HG02759 (cell line): Measurements from ENCODE around the gene PIK3CB.
A peak's percentile ranks its signal among the peaks of the same experiment; 100 is the strongest.

Source experiments
- ATAC-seq: cut with Tn5 transposase; IDR thresholded peaks from one replicate; pipeline ENCODE4 v1.9.1; 2021; ENCODE audit warnings: mild to moderate bottlenecking, moderate library complexity; ENCODE audit not compliant: unreplicated experiment

The PIK3CB gene

DNA sequence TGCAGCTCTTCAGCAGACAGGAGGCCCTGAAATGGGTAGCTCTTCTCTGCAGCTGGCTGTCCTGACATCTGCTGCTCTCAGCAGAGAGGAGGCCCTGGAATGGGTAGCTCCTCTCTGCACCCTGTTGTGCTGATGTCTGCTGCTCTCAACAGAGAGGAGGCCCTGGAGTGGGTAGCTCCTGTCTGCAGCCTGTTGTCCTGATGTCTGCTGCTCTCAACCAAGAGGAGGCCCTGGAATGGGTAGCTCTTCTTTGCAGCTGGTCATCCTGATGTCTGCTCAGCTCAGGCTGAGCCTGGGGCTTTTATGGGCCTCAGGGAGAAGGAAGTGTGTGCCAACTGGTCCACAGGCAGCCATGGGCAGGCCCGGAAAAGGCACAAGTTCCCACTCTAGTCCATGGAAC, 66.6 kb downstream of the PIK3CB start:
- no peak for ATAC-seq

DNA sequence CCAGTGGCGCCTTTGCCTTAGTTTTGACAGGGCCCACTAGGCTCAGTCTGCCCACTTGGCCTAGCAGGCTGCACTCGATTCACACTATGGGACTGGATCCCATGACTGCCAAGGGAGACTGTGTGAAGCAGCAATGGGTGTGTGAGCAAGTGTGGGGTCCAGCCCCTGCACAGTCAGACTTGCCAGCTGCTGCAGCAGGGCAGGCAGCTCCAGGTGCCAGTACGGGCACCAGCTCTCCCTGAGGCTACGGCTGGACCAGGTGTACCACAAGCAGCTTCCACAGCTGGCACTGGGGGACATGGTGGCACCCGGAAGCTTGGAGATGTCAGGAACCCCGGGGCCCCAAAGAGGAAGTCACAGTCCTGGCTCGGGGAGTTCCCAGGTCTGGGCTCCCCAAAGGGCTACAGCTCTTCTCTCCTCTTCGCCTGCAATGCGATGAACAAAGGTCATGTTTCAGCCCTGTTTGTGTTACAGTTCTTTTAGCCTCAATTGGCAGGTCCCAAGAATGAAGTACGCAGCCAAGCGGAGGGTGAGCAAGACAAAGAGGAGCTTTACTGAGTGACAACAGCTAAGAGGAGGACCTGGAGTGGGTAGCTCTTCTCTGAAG, 67.1 kb downstream of the PIK3CB start:
- ATAC-seq = no peak

DNA sequence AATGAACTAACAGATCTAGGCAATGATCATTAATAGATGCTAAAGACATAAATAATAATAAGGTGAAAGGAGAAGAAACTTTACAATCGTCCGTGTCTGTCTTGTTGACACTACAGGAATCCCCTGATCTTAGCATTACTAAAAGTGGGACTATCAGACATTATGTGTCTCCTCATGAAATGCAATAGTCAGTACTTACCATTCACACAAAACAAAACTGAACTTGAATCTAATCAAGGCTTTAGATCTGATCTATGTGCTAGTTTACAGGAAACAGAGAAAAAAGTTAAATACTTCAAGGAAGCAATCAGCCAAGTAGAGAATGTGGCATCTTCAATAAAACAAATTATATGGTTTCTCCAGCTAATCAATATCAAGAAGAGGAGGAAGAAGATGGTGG, 73.7 kb downstream of the PIK3CB start:
- ATAC-seq = no peak

DNA sequence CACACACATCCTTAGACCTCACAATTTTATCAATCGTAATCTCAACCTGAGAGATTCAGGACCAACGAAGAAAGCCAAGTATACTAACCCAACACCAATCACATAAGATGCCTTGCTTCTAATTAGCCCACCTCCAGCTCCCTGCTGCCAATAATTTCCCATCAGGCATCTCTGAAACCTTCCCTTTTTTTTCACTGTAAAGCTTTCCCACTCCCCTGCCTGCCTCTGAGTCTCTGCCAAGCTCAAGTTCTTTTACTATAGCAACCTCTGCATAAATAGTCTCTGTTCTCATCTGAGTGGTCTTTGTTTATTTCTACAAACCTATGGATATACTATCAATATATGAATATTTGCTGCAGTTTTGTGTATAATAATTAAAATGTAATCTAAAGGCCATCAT, 86.5 kb downstream of the PIK3CB start:
- ATAC-seq = no peak

DNA sequence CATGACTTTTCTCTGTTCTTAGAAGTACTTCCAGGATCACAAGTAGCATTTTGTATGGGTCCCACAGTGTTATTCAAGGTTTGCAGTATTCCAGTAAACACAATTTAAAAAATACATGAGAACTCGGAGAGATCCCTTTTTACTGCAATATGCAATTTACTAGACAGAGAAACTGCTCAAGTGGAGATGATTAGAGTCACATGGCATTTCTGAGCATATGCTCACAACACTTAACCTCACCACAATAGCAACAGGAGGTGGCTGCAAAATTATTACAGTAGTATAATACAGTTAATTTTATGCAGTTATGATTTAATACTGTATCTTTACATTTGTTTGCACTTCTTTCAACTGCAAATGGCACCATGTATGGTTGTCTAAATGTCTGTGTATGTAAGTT, 87.5 kb downstream of the PIK3CB start:
- no peak for ATAC-seq

DNA sequence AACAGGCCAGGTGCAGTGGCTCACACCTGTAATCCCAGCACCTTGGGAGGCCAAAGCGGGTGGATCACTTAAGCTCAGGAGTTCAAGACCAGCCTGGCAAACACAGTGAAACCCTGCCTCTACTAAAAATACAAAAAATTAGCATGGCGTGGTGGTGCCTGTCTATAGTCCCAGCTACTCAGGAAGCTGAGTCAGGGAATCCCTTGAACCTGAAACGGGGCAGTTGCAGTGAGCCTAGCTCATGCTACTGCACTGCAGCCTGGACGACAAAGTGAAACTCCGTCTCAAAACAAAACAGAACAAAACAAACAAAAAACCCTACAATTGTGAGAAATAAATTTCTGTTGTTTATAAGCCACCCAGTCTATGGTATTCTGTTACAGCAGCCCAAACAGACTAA, 94.7 kb downstream of the PIK3CB start:
- ATAC-seq = no peak

DNA sequence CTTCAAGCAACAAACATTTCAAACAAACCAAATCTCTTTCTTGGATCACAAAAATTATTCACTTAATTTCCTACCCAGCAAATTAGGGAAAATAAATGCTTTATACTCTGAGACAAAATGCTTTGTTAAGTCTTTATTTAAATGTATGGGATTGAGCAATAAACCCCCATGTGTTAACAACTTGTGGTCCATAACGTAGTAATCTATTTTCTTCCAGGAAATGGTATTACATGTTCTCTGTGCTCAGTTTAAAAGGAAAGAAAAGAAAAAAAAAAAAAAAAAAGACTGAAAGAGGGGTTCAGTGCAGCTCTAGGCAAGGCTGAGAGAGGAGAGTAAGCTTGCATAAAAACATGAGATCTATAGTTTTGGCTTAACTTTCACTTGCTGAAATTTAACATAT, 102.3 kb downstream of the PIK3CB start:
- ATAC-seq = no peak

DNA sequence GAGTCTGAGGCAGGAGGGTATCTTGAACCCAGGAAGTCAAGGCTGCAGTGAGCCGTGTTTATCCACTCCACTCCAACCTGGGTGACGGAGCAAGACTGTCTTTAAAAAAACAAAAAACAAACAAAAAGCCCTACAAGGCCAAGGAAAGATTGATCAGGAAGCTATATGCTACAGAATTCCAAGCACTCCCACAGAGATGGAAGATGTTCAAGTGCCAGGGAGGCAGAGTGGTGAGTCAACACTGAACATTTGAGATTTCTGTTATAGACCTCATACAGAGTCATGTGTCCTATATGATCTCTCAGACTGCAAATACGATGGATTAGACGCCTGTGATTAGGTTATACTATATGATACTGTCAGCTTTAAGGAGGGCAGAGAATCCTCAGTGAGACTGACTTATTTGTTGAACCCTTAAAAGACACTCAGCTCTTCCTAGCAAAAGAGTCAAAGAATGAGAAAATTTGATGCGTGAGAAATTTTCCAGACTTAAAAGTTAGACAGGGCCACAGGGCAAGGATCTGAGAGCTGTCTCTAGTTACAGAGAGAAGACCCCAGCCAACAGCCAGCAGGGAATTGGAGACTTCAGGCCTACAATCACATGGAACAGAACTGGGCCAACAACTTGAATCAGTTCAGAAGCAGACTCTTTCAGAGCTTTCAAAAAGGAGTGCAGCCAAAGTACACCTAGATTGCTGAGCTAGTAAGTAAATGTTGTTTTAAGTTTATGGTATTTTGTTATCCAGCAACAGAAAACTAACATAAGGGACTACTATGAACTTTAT, 107.6 kb downstream of the PIK3CB start:
- ATAC-seq = no peak

DNA sequence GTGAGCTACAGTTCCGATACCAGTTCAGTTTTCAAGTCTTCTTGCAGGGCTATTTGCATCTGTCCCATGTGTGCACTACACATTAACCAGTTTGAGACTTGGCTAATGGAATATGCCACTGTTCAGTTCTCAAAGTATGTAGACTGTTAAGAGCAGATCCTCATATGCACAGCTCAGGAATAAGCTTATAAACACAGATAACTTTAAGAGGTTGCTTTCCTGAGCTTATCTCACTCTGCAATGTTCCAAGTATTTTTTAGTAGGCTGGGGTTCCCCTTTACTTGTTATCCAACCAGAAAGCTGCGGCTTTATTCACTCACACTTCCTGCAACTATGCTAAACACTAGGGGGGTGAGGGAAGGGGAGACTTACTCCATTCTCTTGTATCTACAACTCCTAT, 108.7 kb downstream of the PIK3CB start:
- ATAC-seq = peak; percentile 64

DNA sequence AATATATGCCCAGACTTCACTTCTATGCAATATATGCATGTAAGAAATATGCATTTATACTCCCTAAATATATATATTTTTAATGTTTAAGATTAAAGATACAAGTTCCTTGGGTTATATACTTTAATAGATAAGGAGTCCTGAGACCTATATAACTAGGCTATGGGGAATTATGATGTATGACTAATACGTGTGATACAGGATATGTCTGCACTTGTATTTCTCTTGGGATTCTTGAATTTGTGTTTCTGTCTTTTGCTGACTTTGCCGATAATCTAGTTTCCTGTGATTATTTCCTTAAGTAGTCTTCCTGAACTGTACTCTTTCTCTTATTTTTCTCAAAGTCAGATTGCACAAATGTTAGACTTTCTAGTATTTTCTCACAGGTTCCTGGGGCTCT, 109.6 kb downstream of the PIK3CB start:
- no peak for ATAC-seq

DNA sequence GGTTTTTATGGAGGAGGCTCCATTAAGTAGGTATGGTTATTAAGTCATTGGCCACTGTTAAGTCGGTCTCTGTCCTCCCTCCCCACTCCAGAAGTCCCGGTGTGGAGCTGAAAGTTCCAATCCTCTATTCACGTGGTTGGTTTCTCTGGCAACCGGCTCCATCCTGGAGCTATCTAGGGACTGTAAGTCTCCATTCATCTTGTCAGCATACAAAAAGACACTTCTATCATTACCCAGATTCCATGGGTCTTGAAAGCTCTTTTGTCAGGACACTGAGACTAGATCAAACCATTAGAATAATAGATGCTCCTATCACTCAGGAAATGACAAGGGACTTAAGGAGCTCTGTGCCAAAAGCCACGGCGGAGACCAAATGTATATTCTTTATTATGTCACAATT, 110.3 kb downstream of the PIK3CB start:
- ATAC-seq = no peak

DNA sequence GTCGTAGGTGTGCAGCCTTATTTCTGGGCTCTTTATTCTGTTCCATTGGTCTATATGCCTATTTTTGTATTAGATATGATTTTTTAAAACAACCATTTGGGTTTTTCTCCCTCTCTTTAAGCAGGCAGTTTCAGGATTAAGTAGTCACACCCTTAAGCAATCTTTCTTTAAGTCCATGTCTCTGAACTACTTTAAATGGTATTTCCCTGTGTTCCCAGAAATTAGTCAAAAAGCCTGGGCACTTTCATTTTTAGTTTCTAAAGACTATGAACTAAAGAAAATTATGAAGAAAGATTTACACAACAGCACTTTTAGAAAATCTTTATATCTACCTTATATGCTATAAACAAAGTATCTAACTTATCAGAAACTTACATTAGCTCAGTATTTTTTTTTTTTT, 115.9 kb downstream of the PIK3CB start:
- ATAC-seq = no peak

DNA sequence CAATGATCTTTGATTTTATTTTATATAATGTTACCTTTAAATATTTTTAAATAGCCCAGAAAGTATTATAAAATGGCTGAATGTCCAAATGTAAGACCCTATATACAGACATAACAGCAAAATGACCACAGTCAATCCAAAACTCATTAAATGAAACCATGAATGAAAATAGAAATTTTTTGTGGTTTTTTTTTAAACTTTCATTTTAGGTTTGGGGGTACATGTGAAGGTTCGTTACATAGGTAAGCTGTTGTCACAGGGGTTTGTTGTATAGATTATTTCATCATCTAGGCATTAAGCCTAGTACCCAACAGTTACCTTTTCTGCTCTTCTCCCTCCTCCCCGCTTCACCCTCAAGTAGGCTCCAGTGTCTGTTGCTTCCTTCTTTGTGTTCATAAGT, 117.4 kb downstream of the PIK3CB start:
- peak; percentile 40 for ATAC-seq

DNA sequence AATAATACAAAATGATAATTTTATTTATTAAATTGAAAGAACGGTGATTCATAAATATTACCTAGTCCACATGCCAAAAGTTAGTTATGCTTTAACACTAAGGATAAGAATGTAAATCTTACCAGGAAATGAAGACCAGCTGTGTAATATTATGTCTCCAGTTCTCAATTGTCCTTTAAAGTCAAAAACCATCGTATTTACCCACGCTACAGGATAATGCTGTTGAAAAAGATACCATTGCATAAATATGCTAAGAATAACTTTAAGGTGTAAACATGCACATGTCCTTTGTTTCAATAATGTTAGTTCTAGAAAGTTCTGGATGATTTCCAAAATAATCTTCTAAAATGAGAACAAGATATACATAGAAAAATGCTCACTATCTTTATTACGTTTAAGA, 122.6 kb downstream of the PIK3CB start:
- ATAC-seq = no peak

DNA sequence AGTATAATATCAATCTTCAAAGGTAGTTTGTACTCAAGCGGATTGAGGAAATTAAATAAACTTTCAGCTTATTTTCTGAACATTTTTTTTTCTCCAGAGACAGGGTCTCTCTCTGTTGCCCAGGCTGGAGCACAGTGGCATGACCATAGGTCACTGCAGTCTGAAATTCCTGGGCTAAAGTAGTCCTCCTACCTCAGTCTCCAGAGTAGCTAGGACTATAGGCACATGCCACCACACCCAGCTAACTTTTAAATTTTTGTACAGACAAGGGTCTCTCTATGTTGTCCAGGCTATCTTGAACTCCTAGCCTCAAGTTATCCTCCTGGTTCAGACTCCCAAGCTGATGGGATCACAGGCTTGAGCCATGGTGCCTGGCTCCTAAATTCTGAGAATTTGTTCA, 129.1 kb downstream of the PIK3CB start:
- ATAC-seq = no peak

DNA sequence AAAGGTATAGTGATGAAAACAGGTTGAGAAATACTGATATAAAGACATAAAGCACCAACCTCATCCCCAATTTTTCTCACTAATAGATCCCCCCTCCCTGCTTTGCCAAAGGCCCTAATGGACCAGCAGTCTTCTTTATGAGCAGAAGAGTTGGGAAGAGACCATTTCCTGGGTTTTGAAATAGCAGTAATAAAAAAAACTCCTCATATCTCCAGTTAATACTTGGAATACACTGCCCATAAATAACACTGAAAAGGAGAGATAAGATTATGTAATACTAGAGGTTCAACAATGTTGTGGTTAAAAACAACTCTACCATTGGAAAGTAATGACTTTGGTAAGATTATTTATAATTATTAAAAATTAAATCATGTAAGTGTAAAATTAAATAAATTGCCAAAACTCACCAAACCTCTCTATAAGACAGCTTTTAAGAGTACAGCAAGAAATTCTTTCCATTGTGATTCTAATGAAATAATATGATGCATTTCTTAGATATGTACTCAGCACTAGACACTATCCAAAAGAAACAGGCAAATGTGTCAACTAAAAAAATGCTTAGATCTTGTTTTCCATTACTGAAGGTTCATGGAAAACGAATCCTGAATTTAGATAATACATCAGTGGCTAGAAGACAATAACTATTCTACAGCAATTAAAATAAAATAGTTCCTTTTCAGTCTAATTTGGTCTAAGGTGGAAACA, 137.9 kb downstream of the PIK3CB start:
- ATAC-seq = no peak

DNA sequence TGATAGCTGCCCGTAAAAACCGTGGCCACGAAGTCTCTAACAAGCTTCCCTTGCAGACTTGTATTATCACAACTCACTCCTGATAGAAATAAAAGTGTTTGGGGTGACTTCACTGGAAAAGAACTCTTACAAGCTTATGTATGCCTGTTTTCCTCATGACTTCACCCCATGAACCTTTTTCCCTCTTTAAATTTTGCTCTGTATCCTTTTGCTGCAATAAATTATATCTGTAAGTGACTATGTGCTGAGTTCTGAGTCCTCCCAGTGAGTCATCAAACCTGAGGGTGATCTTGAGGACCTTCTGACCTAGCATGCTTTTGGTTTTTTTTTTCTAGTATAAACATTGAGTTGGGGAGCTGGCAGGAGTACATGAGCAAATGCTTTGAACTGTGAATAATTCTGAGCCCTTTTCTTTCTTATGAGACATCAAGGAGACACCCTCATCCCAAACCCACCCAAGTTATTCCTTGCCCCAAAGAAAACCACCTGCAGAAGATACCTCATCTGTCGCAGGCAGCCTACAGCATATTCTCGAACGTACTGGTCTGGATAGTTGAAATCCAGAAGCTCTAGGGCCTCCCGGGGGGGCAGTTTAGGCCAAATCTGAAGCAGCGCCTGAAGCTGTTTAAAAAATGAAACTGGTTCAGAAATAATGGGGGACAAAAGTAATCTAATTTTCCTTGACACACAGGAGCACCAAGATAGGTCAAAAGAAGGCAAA, 140.3 kb downstream of the PIK3CB start:
- ATAC-seq = no peak

DNA sequence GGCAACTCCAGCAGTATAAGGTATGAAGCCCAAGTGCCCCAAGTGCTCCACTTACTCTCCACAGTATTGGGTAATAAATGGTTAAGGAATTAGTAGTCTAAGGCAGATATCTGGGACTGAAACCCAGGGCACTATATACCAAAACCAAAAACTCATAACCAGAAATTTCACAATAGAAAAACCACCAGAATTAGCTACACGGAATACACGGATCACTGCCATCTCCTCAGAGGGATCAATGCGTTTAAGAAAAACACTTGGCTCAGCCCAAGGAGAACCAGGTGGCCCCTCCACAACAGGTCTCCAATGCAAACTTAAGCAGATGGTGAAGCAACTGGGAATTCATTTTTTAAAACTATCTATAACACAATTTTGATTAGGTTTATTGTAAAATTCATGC, 142.6 kb downstream of the PIK3CB start:
- ATAC-seq = no peak

DNA sequence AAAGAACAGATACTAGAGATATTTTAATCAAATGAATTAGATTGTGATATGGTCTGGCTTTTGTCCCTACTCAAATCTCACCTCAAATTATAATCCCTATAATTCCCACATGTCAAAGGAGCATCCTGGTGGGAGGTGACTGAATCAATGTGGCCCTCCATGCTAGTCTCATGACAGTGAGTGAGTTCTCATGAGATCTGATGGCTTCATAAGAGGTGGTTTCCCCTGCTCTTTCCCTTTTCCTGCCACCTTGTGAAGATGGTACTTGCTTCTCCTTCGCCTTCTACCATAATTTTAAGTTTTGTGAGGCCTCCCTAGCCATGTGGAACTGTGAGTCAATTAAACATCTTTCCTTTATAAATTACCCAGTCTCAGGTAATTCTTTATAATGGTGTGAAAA, 143.4 kb downstream of the PIK3CB start:
- ATAC-seq = no peak

DNA sequence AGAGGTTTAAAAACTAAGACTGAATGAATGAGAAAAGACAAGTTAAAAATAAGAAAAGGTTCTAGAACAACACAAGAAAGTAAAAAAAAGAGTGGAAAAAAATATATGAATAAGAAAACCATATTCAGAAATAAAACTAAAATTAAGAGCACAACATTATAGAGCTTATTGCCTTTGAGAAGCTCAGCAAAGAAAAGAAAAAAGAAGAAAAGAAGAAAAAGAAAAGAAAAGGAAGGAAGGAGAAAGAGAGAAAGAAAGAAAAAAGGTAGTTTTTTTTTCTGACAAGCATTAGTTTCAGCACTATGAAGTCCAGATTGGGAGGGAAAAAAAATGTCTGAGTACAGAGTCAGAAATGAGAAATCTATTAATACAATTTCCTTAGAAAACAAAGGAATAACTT, 144.7 kb downstream of the PIK3CB start:
- no peak for ATAC-seq

DNA sequence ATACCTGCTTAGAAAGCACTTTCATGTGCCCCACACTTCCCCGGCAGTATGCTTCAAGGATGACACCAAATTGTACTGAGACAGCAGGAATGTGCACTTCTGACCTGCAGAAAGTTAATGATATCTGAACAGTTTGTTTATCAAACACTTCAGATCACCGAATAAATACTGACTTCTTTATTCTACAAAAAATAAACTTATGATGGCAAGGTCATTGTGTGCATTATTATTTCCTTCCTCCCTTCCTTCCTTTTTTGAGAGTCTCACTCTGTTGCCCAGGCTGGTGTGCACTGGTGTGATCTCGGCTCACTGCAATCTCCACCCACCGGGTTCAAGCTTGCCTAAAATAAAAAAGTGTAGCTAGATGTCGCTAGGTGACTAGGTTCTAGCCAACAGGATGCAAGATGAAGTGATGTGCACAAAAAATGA, 145.8 kb downstream of the PIK3CB start:
- ATAC-seq = no peak

DNA sequence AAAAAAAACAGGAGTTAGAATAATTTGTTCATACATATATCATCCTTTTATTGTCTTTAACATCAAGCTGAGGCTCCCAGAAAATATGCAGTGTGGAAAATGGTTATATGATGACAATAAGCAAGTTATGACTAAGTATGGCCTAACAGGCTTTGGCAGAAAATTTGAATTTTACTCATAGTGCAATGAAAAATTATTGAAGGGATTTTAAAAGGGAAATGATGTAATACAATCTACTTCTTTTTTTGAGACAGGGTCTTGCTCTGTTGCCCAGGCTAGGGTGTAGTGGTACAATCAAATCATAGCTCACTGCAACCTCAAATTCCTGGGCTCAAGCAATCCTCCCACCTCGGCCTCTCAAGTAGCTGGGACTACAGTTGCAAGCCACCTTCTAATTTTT, 147.5 kb downstream of the PIK3CB start:
- peak; percentile 31 for ATAC-seq
